Muscle of leg (tissue), 11 donors: ENCODE results near the gene TRIM9. TPM values are rescaled to one million over a fixed set of nuclear protein-coding genes. Genes with fewer than 3 reads are reported as not detected.
A peak's percentile ranks its signal among the peaks of the same experiment; 100 is the strongest.

ENCODE experiments used
- DNase-seq: peaks from one replicate; pipeline ENCODE4 v3.0.0; 2013
- H3K27ac ChIP-seq: one replicate; pipeline ENCODE4 v1.5.1; 2013; ENCODE audit warnings: mild to moderate bottlenecking, low read length, control low read depth
- H3K27me3 ChIP-seq: one replicate; pipeline ENCODE4 v1.6.1; 2013; ENCODE audit warnings: low read length; ENCODE audit not compliant: control insufficient read depth, insufficient read depth
- H3K36me3 ChIP-seq: one replicate; pipeline ENCODE4 v1.6.1; 2013; ENCODE audit warnings: low read length; ENCODE audit not compliant: control insufficient read depth, insufficient read depth
- H3K4me1 ChIP-seq: one replicate; pipeline ENCODE4 v1.6.1; 2013; ENCODE audit warnings: low read length; ENCODE audit not compliant: control insufficient read depth, insufficient read depth
- H3K4me3 ChIP-seq: one replicate; pipeline ENCODE4 v1.5.1; 2013; ENCODE audit warnings: low read length, control low read depth
- H3K9me3 ChIP-seq: replicated peaks from 2 replicates; pipeline ENCODE4 v1.6.1; 2013; ENCODE audit warnings: low read depth, low read length; ENCODE audit not compliant: control insufficient read depth
- WGBS: methylation state at CpG from one replicate; pipeline ENCODE4 v1.1.5; 2013; ENCODE audit warnings: missing lambda C conversion rate; ENCODE audit not compliant: insufficient coverage; 5-methylcytosine and 5-hydroxymethylcytosine counted together
- polyA plus RNA-seq, 8 donors: library from polyadenylated mRNA; unstranded; fragments of 120-200 nt; gene quantifications; one replicate each; pipeline versions ENCODE4 v1.2.1 to v1.2.3, GENCODE V29; 2013; ENCODE audit warnings: inconsistent platforms in 1 of 8, low replicate concordance in 1 of 8; ENCODE audit not compliant: insufficient read length in 8 of 8, insufficient read depth in 1 of 8
- total RNA-seq: library from RNA; stranded (reverse); fragments of 120-200 nt; gene quantifications from one replicate; pipeline ENCODE4 v1.2.4, GENCODE V29; 2013

Gene TRIM9
- total and polyA plus RNA-seq, 9 donors = 0.29 to 1.9 (median 1.0) TPM

DNA sequence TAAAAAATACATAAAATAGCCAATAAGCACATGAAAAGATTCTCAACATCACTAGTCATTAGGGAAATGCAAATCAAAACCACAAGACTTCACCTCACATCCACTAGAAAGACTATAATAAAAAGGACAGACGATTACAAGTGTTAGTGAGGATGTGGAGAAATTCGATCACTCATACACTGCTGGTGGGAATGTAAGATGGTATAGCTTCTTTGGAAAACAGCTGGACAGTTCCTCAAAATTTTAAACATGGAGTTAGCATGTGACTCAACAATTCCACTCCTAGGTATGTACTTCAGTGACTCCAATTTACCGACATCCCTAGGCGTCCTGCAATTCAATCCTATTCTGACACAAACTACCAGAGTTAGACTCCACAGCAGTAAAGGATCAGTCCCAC lies 13.7 kb downstream of the TRIM9 start:
- H3K36me3 ChIP-seq = no peaks in the 10 kb centered on the region
- 89% methylated on average over 2 of the region's 4 CpGs for WGBS
- no peak overlapping the region for H3K4me3 ChIP-seq
- no peaks in the 10 kb centered on the region for H3K9me3 ChIP-seq
- DNase-seq = no peak
- H3K4me1 ChIP-seq = no peaks in the 10 kb centered on the region
- H3K27me3 ChIP-seq = peaks cover under 1% of the 10 kb centered on the region
- no peak overlapping the region for H3K27ac ChIP-seq

DNA sequence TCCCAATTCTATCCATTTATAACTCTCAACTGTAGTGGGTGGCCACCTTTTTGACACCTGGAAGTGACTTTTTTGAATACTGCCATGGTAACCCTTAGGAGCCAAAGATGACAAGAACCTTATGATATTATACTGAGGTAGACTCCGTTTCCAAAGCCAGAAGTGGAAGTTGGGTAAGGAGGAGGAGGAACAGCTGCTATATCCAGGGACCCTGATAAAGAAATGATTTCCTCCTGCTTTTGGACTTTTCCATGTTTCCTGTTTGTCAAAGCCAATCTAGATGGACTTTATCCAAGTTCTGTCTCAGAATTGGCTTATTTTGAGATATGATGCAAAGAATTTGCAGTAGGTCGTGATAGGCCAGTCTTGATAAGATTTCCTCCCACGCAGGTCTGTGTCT lies 14.3 kb downstream of the TRIM9 start:
- Histone ChIP-seq H3K9me3 (no peaks in the 10 kb centered on the region), H3K4me3 (no peak overlapping the region), H3K27me3 (peaks cover 2% of the 10 kb centered on the region), H3K36me3 (no peaks in the 10 kb centered on the region), H3K27ac (no peak overlapping the region), H3K4me1 (no peaks in the 10 kb centered on the region)
- no peak for DNase-seq
- WGBS = no CpG with 5 or more reads among the region's 3 CpGs

DNA sequence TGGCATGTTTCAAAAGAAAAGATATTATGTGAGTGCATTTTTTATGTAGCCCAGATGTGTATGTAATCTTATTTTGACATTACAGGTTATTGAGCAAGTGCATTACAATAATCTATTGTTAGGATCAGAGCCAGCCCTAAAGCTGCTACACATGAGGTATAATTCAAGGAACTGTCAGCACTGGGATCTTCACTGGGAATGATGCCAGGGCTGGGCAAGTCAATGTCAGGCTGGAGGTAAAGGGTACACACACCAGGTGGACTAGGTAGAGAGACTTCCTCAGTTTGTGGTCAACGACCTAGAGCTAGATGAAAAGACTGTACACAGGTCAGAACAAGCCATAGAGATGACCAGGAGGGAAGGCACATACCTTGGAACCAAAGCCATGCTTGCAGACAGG lies 15.4 kb downstream of the TRIM9 start:
- DNase-seq = no peak
- Histone ChIP-seq H3K4me1 (no peaks in the 10 kb centered on the region), H3K36me3 (no peaks in the 10 kb centered on the region), H3K4me3 (no peak overlapping the region), H3K9me3 (no peaks in the 10 kb centered on the region), H3K27ac (no peak overlapping the region), H3K27me3 (peaks cover 2% of the 10 kb centered on the region)
- WGBS = 36% methylated on average over 1 of the region's 1 CpG

DNA sequence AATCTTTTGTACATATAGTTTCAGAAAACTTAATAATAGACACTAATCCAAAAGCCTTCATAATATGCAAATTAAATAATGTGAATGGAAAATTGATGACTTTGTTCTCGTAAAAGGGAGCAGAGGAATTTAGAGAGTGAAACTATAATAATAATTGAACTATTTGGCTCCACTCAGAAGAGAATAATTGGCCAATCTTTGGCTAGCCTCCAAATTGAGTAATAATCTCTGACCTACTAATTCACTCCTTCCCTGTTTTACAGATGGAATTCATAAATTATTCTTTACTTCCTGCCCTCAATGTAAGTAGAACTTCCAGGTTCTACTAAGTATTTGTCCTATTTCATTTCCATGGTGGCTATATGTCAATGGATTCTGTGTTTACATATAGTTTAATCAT lies 15.8 kb downstream of the TRIM9 start:
- H3K27ac ChIP-seq = no peak overlapping the region
- DNase-seq = no peak
- H3K36me3 ChIP-seq = no peaks in the 10 kb centered on the region
- H3K4me3 ChIP-seq = no peak overlapping the region
- peaks cover 2% of the 10 kb centered on the region for H3K27me3 ChIP-seq
- WGBS = no CpG with 5 or more reads among the region's 1 CpG
- H3K4me1 ChIP-seq = no peaks in the 10 kb centered on the region
- H3K9me3 ChIP-seq = no peaks in the 10 kb centered on the region

DNA sequence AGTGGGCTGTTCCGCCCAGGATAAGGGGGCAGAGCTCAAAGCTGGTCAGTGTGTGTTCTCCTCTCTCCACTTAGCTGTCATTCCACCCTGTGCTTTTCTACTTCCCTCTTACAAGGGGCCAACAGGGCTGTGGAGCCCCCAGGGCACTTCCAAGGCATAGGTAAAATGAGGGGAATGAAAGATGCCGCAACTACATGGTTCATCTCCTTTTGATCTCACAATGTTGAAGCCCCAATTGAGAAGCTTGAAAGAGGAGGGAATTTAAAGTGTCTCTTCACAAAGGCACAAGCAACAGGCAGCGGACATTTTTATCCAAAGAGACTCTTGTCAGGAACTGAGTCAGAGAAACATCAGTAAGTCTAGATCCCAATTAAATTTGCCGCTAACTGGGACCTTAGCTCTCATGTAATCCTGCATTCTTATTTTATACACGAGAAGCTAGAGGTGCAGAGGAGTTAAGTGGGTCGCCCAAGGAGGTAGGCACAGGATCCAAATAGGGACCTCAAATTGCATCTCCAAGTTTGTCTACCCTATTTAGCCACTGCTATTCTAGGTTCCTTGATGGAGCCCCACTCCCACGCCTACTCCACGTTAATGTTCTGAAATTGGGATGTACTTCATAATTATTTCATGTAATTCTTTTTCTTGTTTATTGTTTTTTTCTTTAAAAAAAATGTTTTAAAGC lies 20.1 kb downstream of the TRIM9 start:
- H3K27me3 ChIP-seq = peaks cover 2% of the 10 kb centered on the region
- H3K36me3 ChIP-seq = no peaks in the 10 kb centered on the region
- WGBS = 93% methylated on average over 2 of the region's 8 CpGs
- DNase-seq = no peak
- peaks cover 3% of the 10 kb centered on the region for H3K4me1 ChIP-seq
- peaks cover 2% of the 10 kb centered on the region for H3K9me3 ChIP-seq
- H3K27ac ChIP-seq = no peak overlapping the region
- no peak overlapping the region for H3K4me3 ChIP-seq

DNA sequence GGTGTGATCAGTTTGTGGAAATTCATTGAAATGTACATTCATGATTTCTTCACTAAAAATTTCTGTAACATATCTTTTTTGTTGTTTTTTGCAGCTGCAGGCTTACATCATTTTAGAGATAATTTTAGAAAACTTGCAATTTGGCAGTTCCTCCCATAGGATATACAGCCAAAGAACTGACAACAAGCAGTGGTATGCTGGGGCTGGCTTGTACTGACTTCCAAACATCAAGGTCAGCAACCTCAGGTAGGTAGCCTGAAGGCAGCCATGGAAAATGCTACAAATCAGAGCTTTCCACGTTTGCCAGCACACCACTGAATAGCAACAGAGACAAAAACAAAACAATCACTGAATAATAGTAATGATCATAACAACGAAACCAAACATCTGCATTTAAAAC lies 21.2 kb downstream of the TRIM9 start:
- Histone ChIP-seq H3K36me3 (no peaks in the 10 kb centered on the region), H3K4me1 (peaks cover 3% of the 10 kb centered on the region), H3K27ac (peak overlapping the region; percentile 65), H3K9me3 (peaks cover 2% of the 10 kb centered on the region), H3K4me3 (no peak overlapping the region), H3K27me3 (peaks cover 2% of the 10 kb centered on the region)
- DNase-seq = peak; percentile 90
- WGBS = no CpG with 5 or more reads among the region's 2 CpGs

DNA sequence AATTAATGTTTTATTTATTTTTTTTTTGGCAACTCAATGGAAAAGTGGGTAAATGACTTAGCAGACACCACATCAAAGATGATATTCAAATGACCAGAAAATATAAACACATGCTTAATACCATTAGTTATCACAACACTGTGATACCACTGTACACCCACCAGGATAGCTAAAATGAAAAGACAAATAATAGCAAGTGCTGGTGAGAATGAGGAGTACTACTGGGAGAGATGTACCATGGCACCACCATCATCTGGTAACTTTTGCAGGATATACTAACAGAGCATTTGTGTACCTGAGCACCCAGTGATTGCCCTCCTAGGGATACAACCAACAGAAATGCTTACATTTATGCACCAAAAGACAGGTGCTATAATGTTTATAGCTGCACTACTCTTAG lies 21.9 kb downstream of the TRIM9 start:
- Histone ChIP-seq H3K27me3 (peaks cover 2% of the 10 kb centered on the region), H3K9me3 (peaks cover 2% of the 10 kb centered on the region), H3K4me3 (no peak overlapping the region), H3K27ac (no peak overlapping the region), H3K36me3 (no peaks in the 10 kb centered on the region), H3K4me1 (peaks cover 3% of the 10 kb centered on the region)
- no peak for DNase-seq

DNA sequence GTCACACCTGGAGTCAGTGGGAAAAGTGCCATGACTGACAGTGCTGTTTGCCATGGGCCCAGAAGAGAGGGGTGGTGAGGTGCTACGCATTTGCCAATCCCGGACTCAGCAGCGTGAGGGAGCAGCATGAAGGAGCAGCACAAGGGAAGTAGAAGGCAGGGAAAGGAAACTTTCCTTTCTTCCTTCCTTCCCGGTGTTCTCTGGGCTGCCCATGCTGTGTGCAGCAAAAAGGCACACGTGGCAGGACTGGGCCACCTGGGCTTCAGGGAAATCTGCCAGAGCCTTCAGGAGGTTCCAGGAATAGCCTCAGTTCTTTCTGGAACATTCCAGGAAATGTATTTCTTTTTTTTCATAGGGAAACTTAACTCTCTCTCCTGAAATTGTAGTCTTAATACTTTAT lies 23.0 kb downstream of the TRIM9 start:
- peak; percentile 76 for DNase-seq
- no peak overlapping the region for H3K4me3 ChIP-seq
- peaks cover 2% of the 10 kb centered on the region for H3K9me3 ChIP-seq
- WGBS = 46% methylated on average over 4 of the region's 5 CpGs
- H3K27me3 ChIP-seq = peaks cover 2% of the 10 kb centered on the region
- no peaks in the 10 kb centered on the region for H3K36me3 ChIP-seq
- peaks cover 3% of the 10 kb centered on the region for H3K4me1 ChIP-seq
- H3K27ac ChIP-seq = peak overlapping the region; percentile 60

DNA sequence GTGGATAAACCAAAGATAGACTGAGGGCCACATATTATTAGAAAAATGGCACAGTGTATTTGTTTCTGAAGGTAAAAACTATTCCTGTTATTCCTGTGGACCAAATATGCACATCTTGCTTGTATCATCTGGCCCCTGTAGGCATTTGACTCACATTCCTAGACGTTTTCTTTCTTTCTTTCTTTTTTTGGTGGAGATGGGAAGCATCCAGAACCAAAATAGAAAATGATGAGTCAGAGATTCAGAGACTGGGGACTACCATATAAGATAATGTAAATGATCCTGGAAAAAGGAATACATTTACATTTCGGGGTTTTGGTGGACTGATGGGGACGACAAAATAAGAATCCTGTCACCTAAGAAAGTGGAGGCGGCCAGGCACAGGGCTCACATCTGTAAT lies 24.2 kb downstream of the TRIM9 start:
- Histone ChIP-seq H3K36me3 (no peaks in the 10 kb centered on the region), H3K9me3 (peaks cover 2% of the 10 kb centered on the region), H3K27me3 (no peaks in the 10 kb centered on the region), H3K4me3 (no peak overlapping the region), H3K4me1 (peaks cover 3% of the 10 kb centered on the region), H3K27ac (no peak overlapping the region)
- DNase-seq = no peak
- WGBS = 40% methylated on average over 1 of the region's 4 CpGs

DNA sequence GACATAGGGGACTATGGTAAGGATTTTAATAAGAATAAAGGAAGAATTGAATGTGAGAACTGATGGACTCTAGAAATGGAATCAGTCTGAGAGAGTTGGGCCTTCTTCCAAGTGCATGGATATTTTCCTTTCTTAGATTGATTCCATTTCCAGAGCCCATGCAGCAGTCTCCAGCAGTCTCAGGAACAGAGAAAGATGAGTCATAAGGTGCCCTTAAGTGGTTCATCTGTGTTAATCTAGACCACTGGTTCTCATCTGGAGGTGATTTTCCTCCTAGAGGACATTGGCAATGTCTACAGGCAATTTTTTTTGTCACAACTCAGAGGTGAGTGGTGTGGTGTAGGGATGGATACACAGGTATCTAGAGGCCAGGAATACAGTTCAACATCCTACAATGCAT lies 25.9 kb downstream of the TRIM9 start:
- peaks cover 2% of the 10 kb centered on the region for H3K9me3 ChIP-seq
- H3K27ac ChIP-seq = no peak overlapping the region
- H3K27me3 ChIP-seq = no peaks in the 10 kb centered on the region
- DNase-seq = no peak
- H3K4me3 ChIP-seq = no peak overlapping the region
- no peaks in the 10 kb centered on the region for H3K36me3 ChIP-seq
- peaks cover 3% of the 10 kb centered on the region for H3K4me1 ChIP-seq

DNA sequence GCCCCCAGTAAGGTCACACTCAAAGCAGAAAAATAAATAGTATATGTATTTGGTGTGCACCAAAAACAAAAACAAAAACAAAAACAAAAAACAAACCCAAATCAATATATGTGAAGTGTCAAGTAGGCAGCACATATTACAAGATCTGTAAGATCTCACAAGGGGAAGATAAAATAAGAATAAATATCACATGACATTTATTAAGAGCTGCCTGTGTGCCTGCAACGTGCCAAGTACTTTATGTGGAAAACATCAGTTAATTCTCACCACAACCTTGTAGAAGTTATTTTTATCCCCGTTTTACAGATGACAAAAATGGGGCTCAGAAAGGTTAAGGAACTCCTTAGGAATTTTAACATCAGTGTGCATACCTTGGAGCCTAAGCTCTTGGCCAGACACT lies 26.6 kb downstream of the TRIM9 start:
- no peak for DNase-seq
- WGBS = no CpG with 5 or more reads among the region's 2 CpGs
- H3K27ac ChIP-seq = no peak overlapping the region

More for the DNA sequence above, 26.6 kb downstream of the TRIM9 start:
- Histone ChIP-seq H3K4me1 (peaks cover 3% of the 10 kb centered on the region), H3K9me3 (peaks cover 2% of the 10 kb centered on the region), H3K36me3 (no peaks in the 10 kb centered on the region), H3K4me3 (no peak overlapping the region), H3K27me3 (no peaks in the 10 kb centered on the region)
